RWPE2 (cell line): ENCODE results near the gene OR10P1.
A peak's percentile ranks its signal among the peaks of the same experiment; 100 is the strongest.

Experiments used
- ATAC-seq: fragments of 200-7000 bp; cut with Tn5 transposase; 3 replicates; pipeline ENCODE4 v1.9.1; 2021; ENCODE audit warnings: low read depth
- DNase-seq: peaks from one replicate; pipeline ENCODE4 v3.0.0-alpha.2; 2020; ENCODE audit warnings: low spot score
- H3K27ac ChIP-seq: fragments of 450-650 bp; 2 replicates; pipeline ENCODE4 v1.5.1; 2017; ENCODE audit warnings: mild to moderate bottlenecking; ENCODE audit not compliant: poor library complexity, severe bottlenecking
- H3K27me3 ChIP-seq: fragments of 250-450 bp; sonication (Bioruptor Pico); 2 replicates; pipeline ENCODE4 v1.5.1; 2021; ENCODE audit warnings: mild to moderate bottlenecking, moderate library complexity; ENCODE audit not compliant: insufficient read depth, poor library complexity, severe bottlenecking
- H3K36me3 ChIP-seq: fragments of 250-450 bp; sonication (Bioruptor Pico); 2 replicates; pipeline ENCODE4 v1.5.1; 2020; ENCODE audit warnings: low read depth, mild to moderate bottlenecking, moderate library complexity
- H3K4me1 ChIP-seq: fragments of 250-450 bp; sonication (Bioruptor Pico); 2 replicates; pipeline ENCODE4 v1.5.1; 2021; ENCODE audit warnings: mild to moderate bottlenecking, moderate library complexity; ENCODE audit not compliant: insufficient read depth, poor library complexity, severe bottlenecking
- H3K4me3 ChIP-seq: fragments of 250-450 bp; sonication (Bioruptor Pico); 2 replicates; pipeline ENCODE4 v1.5.1; 2021; ENCODE audit warnings: mild to moderate bottlenecking, moderate library complexity; ENCODE audit not compliant: severe bottlenecking
- H3K9me3 ChIP-seq: fragments of 250-450 bp; sonication (Bioruptor Pico); 2 replicates; pipeline ENCODE4 v1.5.1; 2021; ENCODE audit warnings: mild to moderate bottlenecking, moderate library complexity; ENCODE audit not compliant: severe bottlenecking
- CTCF ChIP-seq: fragments of 450-650 bp; IDR thresholded peaks from one replicate; pipeline ENCODE4 v1.5.1; 2017; ENCODE audit warnings: mild to moderate bottlenecking, moderate library complexity; ENCODE audit not compliant: poor library complexity, severe bottlenecking

The OR10P1 gene

GRCh38 chr12:55614764-55615163, 21.9 kb upstream of the OR10P1 start:
- ATAC-seq = no peak
- TF ChIP-seq CTCF = no peak
- Histone ChIP-seq H3K27me3 (peaks cover 3% of the 10 kb centered on the region), H3K4me3 (no peak overlapping the region), H3K4me1 (no peaks in the 10 kb centered on the region), H3K9me3 (no peaks in the 10 kb centered on the region), H3K36me3 (no peaks in the 10 kb centered on the region), H3K27ac (no peak overlapping the region)
- DNase-seq = no peak

- Histone ChIP-seq H3K27ac (no peak overlapping the region), H3K27me3 (peaks cover 23% of the 10 kb centered on the region), H3K36me3 (no peaks in the 10 kb centered on the region), H3K4me1 (no peaks in the 10 kb centered on the region), H3K4me3 (no peak overlapping the region), H3K9me3 (no peaks in the 10 kb centered on the region)
- TF ChIP-seq CTCF = peak; percentile 96
- DNase-seq = no peak
- ATAC-seq = peak; percentile 92
Observed at GRCh38 chr12:55619354-55620138, 17.1 kb upstream of the OR10P1 start.

- Histone ChIP-seq H3K27ac (no peak overlapping the region), H3K4me1 (no peaks in the 10 kb centered on the region), H3K9me3 (no peaks in the 10 kb centered on the region), H3K4me3 (no peak overlapping the region), H3K27me3 (peaks cover 26% of the 10 kb centered on the region), H3K36me3 (no peaks in the 10 kb centered on the region)
- ATAC-seq (peak; percentile 37; the same call in 1 of the 3 replicates), DNase-seq (no peak)
- TF ChIP-seq CTCF = no peak
Observed at GRCh38 chr12:55624056-55624455, 12.6 kb upstream of the OR10P1 start.

GRCh38 chr12:55626154-55626553, 10.5 kb upstream of the OR10P1 start:
- no peak for TF ChIP-seq CTCF
- no peaks in the 10 kb centered on the region for H3K4me1 ChIP-seq
- H3K9me3 ChIP-seq = no peaks in the 10 kb centered on the region
- H3K4me3 ChIP-seq = no peak overlapping the region
- no peak overlapping the region for H3K27ac ChIP-seq
- no peaks in the 10 kb centered on the region for H3K36me3 ChIP-seq
- ATAC-seq (no peak), DNase-seq (no peak)
- H3K27me3 ChIP-seq = peaks cover 16% of the 10 kb centered on the region

GRCh38 chr12:55629058-55629841, 7.4 kb upstream of the OR10P1 start:
- peaks cover 6% of the 10 kb centered on the region for H3K27me3 ChIP-seq
- H3K27ac ChIP-seq = no peak overlapping the region
- H3K36me3 ChIP-seq = no peaks in the 10 kb centered on the region
- H3K9me3 ChIP-seq = no peaks in the 10 kb centered on the region
- TF ChIP-seq CTCF = no peak
- ATAC-seq (no peak), DNase-seq (no peak)
- H3K4me1 ChIP-seq = no peaks in the 10 kb centered on the region
- H3K4me3 ChIP-seq = no peak overlapping the region
